HG02943 (cell line): ENCODE results near the gene FANCI.
A peak's percentile ranks its signal among the peaks of the same experiment; 100 is the strongest.

Experiments
- ATAC-seq: cut with Tn5 transposase; IDR thresholded peaks from one replicate; pipeline ENCODE4 v1.9.1; 2021; ENCODE audit warnings: mild to moderate bottlenecking, low read depth, moderate library complexity; ENCODE audit not compliant: unreplicated experiment

Gene FANCI

GRCh38 chr15:89358755-89359439, 115.1 kb downstream of the FANCI start:
- peak; percentile 79 for ATAC-seq

- no peak for ATAC-seq
Observed at GRCh38 chr15:89359471-89360293, 115.9 kb downstream of the FANCI start.

DNA sequence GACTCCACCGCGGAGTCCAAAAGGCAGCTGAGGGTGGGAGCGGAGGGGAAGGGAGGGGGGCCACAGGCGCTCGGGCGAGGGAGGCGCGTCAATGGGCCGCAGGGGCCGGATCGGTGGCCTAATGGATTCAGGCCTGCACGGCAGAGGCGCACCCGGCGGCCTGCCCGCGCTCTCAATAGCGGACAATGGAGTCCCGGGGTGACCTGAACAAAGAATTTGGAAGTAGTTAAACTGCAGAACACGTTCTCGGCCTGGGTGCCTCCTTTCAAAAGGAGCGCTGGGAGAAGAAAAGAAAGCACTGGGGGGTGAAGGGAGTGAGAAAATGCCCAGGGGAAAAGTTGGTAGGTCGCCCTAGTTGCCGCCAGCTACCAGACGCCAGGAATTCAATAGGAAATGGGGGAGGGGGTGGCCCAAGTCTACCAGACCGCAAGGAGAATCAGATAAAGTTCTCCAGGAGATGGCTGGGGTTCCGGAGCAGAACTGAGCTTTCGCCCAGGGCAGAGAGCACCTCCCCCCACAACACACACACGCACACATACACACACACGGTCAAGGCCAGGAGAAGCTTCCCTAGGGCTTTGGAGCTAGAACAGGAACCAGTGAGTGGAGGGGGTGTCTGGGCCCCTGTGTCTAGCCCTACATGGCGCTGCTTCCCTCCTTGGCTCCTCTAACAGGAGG, 116.7 kb downstream of the FANCI start:
- ATAC-seq = no peak

DNA sequence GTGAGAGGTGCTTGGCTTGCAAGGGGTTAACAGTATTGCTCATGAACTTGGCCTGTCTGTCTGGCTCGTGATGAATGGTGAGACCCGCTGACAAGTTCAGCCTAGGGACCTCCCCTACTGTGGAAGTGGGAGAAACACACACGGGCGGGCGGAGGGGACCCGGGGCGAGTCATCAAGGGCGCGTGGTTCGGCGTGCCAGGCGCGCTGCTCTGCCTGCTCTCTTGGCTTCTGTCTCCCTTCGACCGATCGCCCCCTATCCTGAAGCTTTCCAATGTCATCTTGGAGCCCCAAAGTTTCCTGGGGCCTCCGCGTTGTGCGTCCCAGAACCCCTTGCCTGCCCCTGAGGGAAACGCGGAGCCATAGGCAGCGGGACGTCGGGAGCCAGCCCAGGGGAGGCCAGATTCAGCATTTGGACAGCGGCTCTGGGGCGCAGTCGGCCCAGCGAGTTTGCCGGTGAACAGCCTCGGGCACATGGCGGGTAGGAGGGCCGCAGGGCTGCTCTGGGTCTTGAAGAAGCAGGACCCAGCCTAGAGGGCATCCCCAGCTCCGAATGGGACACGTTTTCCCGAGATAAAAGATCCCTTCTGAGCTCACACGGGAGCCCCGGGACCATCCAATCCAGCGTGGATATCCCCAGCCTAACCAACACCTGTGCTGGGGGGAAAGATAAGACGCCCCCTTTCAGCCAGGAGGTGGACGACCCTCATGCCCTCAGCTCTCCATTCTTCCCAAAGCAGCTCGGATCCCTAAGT, 117.8 kb downstream of the FANCI start:
- ATAC-seq = no peak

DNA sequence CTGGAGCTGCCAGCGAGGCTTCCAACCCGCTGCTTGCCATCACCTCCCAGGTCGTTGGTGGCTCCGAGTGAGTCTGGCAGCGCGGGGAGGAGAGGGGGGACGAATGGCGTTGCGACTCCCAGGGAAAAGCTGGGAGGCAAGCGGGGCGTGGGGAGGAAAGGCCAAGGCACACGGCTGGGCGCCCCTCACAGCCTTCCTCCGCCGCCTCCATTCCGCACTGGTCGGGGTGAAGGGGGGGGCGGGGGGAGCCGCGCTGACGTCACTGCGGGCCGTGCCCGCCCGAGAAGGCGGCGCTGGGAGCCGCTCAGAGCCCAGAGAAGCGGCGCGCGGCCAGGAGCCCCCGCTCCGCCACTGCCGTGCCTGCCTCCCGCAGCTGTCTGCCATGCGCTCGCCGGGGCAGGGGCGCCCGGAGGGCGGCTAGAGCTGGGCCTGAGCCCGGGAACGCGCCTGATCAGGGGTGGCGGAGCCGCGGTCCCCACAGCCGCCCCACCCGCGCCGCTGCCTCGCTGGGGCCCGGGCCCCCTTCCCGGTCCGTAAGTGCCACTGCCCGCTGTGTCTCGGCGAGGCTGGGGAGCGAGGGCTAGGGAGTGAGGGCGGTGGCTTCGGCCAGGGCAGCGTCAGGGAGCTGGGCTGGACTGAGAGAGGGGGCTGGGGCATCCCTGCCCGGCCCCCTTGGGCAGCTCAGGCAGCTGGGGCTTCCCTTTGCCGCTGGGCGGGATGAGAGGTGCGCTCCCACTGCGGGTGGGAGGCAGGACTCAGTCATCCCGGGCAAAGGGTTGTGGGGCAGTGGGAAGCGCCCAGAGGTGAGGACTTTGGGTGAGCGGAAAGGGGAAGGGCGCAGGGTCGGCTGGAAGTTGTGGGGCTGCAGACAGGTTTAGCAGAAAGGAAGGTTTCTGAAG, 118.7 kb downstream of the FANCI start:
- ATAC-seq = no peak

DNA sequence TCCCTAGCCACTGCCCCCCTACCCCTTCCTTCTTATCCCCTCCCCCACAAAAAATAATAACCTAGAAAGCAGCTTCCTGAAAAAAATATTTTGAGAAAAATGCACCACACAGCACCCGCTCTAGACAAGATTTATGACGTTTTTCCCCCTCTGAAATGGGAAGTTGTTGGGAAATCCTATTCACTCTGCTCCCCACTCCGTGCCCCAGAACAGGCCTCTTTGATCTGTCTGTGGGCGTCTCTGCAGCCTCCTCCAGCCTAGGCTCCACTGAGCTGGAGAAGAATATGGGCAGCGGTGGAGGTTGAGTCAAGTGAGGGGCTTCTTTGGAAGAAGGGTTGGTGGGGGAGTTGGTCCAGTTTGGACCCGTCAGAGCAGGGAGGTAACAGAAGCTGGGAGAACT, 119.4 kb downstream of the FANCI start:
- ATAC-seq = no peak

DNA sequence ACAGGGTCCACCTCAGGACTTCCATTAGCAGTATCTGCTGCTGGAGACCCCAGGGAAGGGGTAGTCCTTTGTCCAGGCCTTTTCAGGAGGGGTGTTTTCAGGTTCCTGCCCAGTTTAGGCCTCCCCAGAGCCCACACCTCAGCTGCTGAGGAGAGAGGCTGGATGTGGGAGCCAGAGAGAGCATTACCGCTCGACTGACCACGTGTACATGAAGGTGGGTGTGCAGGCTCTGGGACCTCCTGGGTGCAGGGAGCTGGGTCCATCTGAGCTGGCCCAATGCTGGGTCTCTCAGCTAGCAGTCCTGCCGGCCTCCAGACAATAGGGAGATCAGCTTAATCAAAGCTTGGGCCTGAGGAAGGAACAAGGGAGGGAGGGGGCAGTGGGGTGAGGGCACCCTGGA, 120.0 kb downstream of the FANCI start:
- no peak for ATAC-seq

DNA sequence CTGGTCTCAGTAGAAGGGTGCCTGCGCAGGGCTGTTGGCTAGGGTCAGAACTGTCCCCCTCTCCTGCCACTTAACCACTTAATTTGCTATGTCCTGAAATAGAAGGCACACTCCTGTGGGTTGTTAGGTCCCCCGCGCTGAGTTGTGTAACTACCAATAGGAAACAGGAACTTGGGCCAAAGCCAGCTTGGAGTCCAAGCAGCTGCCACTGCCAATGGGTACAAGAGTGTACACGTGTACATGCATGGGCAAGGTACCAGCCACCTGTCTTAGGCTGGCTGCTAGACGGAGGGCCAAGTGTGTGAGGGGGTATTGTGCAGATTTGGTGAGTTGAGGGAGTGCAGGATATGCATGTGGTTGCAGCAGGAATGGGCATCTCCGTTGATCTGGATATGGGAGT, 120.6 kb downstream of the FANCI start:
- ATAC-seq = no peak

GRCh38 chr15:89364741-89365450, 121.1 kb downstream of the FANCI start:
- no peak for ATAC-seq

DNA sequence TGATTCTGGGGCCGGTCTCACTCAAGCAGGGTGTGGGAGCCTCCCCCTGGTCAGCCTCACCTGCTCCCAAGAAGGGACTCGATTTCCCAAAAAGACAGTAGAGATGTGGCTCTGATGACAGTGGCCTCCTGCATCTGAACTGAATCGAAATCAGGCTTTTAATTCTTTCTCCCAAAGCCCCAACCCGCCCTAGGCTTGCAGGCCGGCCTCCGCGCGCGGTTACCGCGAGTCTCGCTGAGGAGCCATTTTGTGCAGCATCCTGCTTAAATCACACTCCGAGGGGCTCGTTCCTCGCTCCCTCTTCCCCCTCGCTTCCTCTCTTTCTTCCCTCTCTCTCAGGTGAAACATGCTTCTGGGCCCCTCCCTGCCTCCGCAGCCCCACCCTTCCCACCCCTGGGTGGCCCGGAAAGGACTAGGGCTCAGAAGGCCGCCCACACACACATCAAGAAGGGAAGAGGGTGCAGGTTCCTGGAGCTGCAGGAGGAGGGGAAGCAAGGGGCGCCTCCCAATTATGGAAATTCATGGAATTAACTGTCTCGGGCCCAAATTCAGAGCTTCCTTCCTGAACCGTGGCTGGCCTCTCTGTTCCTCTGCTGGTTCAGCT, 121.8 kb downstream of the FANCI start:
- ATAC-seq = no peak
